Measurements from ENCODE around the gene STK33. TPM values are rescaled to one million over a fixed set of nuclear protein-coding genes. Genes with fewer than 3 reads are reported as not detected.

Gene STK33
- total RNA-seq, 1 donor from 2014 or later: 11.5 TPM

GRCh38 chr11:8370812-8371515 lies 223.1 kb downstream of the STK33 start:
- intact Hi-C loops (cut with DNase I): no loop called here
- TF ChIP-seq CTCF (IDR thresholded peaks at IDR 0.05) (no peak), POLR2AphosphoS5 (IDR thresholded peaks at IDR 0.05; ENCODE audit: insufficient read depth in 1 of 2, low read depth in 1 of 2) (no peak), POLR2A (IDR thresholded peaks at IDR 0.05) (no peak)
- H3K27me3 ChIP-seq: no peaks in the 10 kb centered on the region
- no peaks in the 10 kb centered on the region for H3K36me3 ChIP-seq
- H3K9me3 ChIP-seq: no peaks in the 10 kb centered on the region
- DNase-seq (ENCODE audit: extremely low spot score in 2 of 2): no peak
- H3K4me3 ChIP-seq: no peak overlapping the region
- no peaks in the 10 kb centered on the region for H3K4me1 ChIP-seq
- H3K27ac ChIP-seq: no peak overlapping the region

- intact Hi-C loops (cut with DNase I): no loop called here
- Histone ChIP-seq H3K9me3 (no peaks in the 10 kb centered on the region), H3K36me3 (no peaks in the 10 kb centered on the region), H3K4me3 (no peak overlapping the region), H3K27me3 (no peaks in the 10 kb centered on the region), H3K4me1 (no peaks in the 10 kb centered on the region), H3K27ac (no peak overlapping the region)
- DNase-seq (ENCODE audit: extremely low spot score in 2 of 2): no peak
- TF ChIP-seq CTCF (IDR thresholded peaks at IDR 0.05) (no peak), POLR2AphosphoS5 (IDR thresholded peaks at IDR 0.05; ENCODE audit: insufficient read depth in 1 of 2, low read depth in 1 of 2) (no peak), POLR2A (IDR thresholded peaks at IDR 0.05) (no peak)
Measured at GRCh38 chr11:8369592-8370205, 224.3 kb downstream of the STK33 start.

- Histone ChIP-seq H3K9me3 (no peaks in the 10 kb centered on the region), H3K4me3 (no peak overlapping the region), H3K27ac (no peak overlapping the region), H3K36me3 (no peaks in the 10 kb centered on the region), H3K4me1 (no peaks in the 10 kb centered on the region), H3K27me3 (no peaks in the 10 kb centered on the region)
- TF ChIP-seq POLR2A (IDR thresholded peaks at IDR 0.05): no peak
- TF ChIP-seq POLR2AphosphoS5 (IDR thresholded peaks at IDR 0.05; ENCODE audit: insufficient read depth in 1 of 2, low read depth in 1 of 2): no peak
- no peak for TF ChIP-seq CTCF (IDR thresholded peaks at IDR 0.05)
- DNase-seq (ENCODE audit: extremely low spot score in 2 of 2): no peak
- intact Hi-C loops (cut with DNase I): no loop called here
Measured at GRCh38 chr11:8368772-8369171, 225.3 kb downstream of the STK33 start.

- H3K36me3 ChIP-seq: no peaks in the 10 kb centered on the region
- no peaks in the 10 kb centered on the region for H3K27me3 ChIP-seq
- intact Hi-C loops (cut with DNase I): no loop called here
- H3K4me3 ChIP-seq: no peak overlapping the region
- no peak for DNase-seq (ENCODE audit: extremely low spot score in 2 of 2)
- TF ChIP-seq POLR2A (IDR thresholded peaks at IDR 0.05) (no peak), CTCF (IDR thresholded peaks at IDR 0.05) (no peak), POLR2AphosphoS5 (IDR thresholded peaks at IDR 0.05; ENCODE audit: insufficient read depth in 1 of 2, low read depth in 1 of 2) (no peak)
- no peak overlapping the region for H3K27ac ChIP-seq
- no peaks in the 10 kb centered on the region for H3K4me1 ChIP-seq
- no peaks in the 10 kb centered on the region for H3K9me3 ChIP-seq
Measured at GRCh38 chr11:8368194-8368593, 225.8 kb downstream of the STK33 start.

GRCh38 chr11:8366316-8366715 lies 227.7 kb downstream of the STK33 start:
- no peak for DNase-seq (ENCODE audit: extremely low spot score in 2 of 2)
- Histone ChIP-seq H3K4me3 (no peak overlapping the region), H3K27ac (no peak overlapping the region), H3K36me3 (no peaks in the 10 kb centered on the region), H3K9me3 (no peaks in the 10 kb centered on the region), H3K27me3 (no peaks in the 10 kb centered on the region), H3K4me1 (no peaks in the 10 kb centered on the region)
- intact Hi-C loops (cut with DNase I): no loop called here
- TF ChIP-seq POLR2A (IDR thresholded peaks at IDR 0.05) (no peak), POLR2AphosphoS5 (IDR thresholded peaks at IDR 0.05; ENCODE audit: insufficient read depth in 1 of 2, low read depth in 1 of 2) (no peak), CTCF (IDR thresholded peaks at IDR 0.05) (no peak)

Data from vagina (tissue), 2 donors.